GM10266 (cell line): ENCODE data around the gene EXOC2.

Experiments
- DNase-seq: peaks from one replicate; pipeline ENCODE4 v3.0.0; 2012; ENCODE audit errors: extremely low spot score
- TF ChIP-seq, protein P1 (sequence below): IDR thresholded peaks from 2 replicates; pipeline ENCODE4 v1.5.1; 2012; ENCODE audit warnings: mild to moderate bottlenecking, low read depth; ENCODE audit not compliant: control insufficient read depth, insufficient read depth; ENCODE audit errors: missing control alignments

EXOC2 gene

DNA sequence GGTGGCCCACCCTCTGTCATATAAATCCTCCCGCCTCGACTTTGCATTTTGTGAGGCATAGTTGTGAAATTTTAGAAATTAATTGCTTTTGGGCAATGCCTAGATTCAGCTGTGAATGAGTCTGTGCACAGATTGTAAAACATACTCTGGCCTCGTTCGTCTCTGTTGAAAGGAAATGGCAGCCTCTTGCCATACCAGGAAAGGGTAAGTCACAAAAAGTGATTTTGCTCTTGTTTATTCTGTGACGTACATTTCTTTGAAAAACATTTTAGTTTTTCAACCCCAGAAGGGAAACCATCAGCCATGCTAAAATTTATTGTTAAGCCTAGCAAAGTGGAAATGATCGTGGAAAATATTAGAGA is 15.3 kb upstream of the EXOC2 start:
- DNase-seq: no peak
- TF ChIP-seq, protein P1, sequence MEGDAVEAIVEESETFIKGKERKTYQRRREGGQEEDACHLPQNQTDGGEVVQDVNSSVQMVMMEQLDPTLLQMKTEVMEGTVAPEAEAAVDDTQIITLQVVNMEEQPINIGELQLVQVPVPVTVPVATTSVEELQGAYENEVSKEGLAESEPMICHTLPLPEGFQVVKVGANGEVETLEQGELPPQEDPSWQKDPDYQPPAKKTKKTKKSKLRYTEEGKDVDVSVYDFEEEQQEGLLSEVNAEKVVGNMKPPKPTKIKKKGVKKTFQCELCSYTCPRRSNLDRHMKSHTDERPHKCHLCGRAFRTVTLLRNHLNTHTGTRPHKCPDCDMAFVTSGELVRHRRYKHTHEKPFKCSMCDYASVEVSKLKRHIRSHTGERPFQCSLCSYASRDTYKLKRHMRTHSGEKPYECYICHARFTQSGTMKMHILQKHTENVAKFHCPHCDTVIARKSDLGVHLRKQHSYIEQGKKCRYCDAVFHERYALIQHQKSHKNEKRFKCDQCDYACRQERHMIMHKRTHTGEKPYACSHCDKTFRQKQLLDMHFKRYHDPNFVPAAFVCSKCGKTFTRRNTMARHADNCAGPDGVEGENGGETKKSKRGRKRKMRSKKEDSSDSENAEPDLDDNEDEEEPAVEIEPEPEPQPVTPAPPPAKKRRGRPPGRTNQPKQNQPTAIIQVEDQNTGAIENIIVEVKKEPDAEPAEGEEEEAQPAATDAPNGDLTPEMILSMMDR: no peak

DNA sequence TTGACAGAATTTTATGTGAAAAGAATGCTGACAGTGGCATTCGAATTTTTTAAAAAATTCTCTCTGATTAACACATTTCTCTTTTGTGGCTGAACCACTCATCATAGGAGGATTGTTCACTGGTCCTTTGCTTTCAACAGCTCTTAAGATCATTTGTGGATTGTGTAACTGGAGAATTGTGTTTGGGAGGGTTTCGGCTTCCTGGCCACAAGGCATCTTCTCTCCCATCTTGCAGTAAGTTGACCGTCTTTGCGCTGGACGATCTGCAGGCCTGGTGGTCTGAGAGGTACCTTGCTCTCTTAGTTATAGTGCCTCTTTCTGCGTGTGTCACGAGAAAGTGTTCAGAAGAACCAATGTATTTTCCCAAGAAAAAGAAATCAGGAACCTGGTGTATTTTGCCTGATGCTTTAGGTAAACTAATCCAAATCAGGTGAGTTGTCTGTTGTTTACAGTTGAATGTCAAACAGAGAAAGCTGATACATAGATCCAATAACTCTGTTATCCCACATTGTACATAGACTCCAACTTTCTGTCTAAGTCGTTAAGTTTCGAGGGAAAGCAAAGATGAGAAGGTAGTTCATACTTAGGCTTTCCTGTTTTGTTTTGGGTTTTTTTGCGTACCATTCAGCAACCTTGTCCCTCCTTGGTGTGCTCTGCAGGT is 14.8 kb upstream of the EXOC2 start:
- TF ChIP-seq, protein P1: no peak
- DNase-seq: no peak

DNA sequence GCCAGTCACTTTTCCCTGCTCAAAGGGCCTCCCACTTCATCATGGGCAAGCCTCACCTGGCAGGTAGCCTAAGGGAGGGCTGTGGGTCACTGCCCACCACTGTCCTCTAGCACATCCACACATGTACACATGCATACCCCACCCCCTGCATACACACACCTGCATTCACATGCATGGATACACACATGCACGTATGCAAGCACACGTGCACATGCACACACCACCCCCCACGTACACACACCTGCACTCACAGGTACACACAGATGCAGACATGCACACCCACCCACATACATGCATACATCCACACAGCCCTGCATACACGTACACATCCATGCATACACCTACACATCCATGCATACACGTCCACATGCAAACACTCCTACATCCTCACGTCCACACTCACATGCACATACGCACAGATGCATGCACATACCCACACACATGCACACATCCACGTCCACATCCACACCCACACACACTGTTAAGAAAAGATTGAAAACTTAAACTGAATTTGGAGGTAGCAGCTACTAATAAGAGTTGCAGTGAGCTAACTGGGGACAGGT is 14.0 kb upstream of the EXOC2 start:
- TF ChIP-seq, protein P1: no peak
- no peak for DNase-seq

DNA sequence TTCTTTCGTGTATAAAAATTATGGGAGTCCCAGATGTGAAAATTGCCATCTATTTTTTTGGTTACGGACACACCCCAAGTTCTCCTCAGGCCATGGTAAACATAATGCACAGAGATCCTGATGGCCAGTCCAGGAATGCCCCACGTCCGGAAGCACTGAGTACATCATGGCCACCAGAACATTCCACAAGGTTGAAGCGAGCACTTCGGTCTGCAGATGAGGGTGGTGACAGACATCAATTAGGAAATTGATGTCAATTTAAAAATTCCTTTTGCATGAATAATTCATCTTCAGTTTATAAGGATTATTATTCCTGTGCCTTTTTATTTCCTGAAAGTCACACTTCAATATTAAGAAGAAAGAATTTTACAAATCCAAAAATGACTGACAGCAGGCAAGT is 13.2 kb upstream of the EXOC2 start:
- TF ChIP-seq, protein P1: no peak
- no peak for DNase-seq

DNA sequence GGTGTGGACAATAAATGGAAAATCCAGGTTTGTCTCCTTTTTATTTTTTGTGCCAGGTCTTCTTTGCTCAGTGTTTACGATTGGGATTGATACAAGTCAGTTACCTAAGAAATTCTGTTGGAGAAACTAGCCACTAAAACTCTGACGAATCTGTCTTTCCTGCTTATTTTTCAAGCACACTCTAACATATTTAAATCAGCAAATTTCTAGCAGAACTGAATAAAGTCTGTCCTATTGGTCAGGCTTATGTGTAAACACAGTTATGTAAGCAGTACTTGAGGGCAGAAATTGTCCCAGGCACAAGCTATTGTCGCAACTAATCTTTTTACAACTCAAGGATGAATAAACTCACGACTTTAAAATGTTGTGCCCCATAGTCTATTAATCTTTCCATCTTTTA is 12.1 kb upstream of the EXOC2 start:
- TF ChIP-seq, protein P1: no peak
- DNase-seq: no peak

DNA sequence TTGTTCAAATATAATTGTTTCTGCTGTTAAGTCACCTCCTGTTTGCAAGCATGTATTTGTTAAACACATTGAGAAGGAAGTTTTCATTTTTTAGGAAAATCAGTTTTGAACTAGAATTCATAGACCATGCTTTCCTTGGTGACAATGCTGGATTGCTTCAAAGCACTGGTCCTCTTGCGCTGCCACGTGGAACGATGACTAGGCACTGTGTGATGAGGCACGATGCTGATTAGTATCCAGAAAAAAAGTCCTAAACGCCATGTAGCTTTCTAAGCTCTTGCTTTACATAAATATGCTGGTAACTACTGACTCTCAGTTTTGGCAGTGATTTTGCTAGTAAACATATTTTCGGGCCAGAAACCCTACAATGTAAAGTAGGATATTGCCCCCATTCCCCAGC is 11.1 kb upstream of the EXOC2 start:
- no peak for DNase-seq
- TF ChIP-seq, protein P1: no peak

DNA sequence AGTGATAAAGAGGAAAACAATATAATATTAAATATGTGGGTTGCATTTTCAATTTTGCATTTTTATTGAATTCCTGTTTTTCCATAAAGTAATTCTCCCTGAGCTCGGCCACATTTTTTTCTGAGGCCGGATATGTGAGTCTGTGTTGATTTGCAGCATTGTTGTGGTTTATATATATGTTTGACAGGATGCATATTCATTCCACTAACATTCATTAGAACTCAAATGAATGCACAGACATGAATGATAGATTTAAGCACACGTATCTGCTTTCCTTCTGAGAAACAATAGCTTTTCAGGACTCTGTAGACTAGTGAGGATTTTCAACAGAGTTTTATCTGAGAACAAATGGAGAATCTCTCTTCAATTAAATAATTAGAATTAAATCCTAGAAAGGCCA is 10.6 kb upstream of the EXOC2 start:
- TF ChIP-seq, protein P1: no peak
- DNase-seq: no peak
